ENCODE measurements around the gene PUM2. TPM values are rescaled to one million over a fixed set of nuclear protein-coding genes. Genes with fewer than 3 reads are reported as not detected.

The PUM2 gene
- total and polyA plus RNA-seq, 2 of the 13 experiments (the other 11 are each of a cell fraction or from before 2014, with no cell fraction given): 69.6 to 69.8 TPM

DNA sequence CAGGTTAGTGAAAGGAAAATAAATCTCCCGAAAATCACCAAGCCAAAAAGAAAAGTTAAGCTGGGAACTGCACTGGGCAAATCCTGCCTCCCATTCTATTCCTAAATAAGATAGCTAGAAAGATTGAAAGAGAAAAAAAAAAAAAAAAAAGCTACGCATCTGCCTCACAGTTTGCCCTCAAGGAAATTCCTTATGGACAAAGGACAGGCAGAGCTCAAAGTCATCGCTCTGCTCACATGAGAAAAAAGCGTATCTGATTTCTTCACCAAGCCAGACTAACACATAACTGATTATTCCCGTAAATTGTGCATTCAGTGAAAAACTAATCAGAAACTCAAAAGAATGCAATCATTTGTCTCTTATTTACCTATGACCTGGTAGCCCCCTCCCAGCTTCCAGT, 50.0 kb downstream of the PUM2 start:
- no peak for DNase-seq (ENCODE audit: low spot score)
- no peaks in the 10 kb centered on the region for H3K9me3 ChIP-seq (ENCODE audit: low read length)
- H3K4me1 ChIP-seq (ENCODE audit: insufficient read depth, low read length): no peaks in the 10 kb centered on the region
- H3K4me3 ChIP-seq (replicated peaks in 1 of 3; ENCODE audit: insufficient read depth in 1 of 3, low read depth in 2 of 3, low read length in 3 of 3): no peak overlapping the region
- in situ Hi-C loops (cut with HindIII; ENCODE audit: extremely low pct_ligation_motif_present, low pct_unique_long_range_greater_than_20kb) (no loop called here), intact Hi-C loops (cut with micrococcal nuclease; ENCODE audit: unreplicated experiment) (no loop called here)
- H3K27me3 ChIP-seq (ENCODE audit: control insufficient read depth in 1 of 2, insufficient read depth in 2 of 2, low read length in 2 of 2): no peaks in the 10 kb centered on the region
- H2AFZ ChIP-seq (ENCODE audit: low read length): no peak overlapping the region
- ChIA-PET CTCF (ENCODE audit: low intra/inter-chr PET ratio, low total read pairs) (no interaction called here), POLR2A (no interaction called here)
- no peak overlapping the region for H3K9ac ChIP-seq (ENCODE audit: insufficient read depth, low read depth, low read length)
- WGBS (ENCODE audit: low lambda C conversion rate): 97% methylated on average over 5 of the region's 5 CpGs
- ATAC-seq: no peak
- TF ChIP-seq ARHGAP35 (CRISPR knock-in tag; IDR thresholded peaks at IDR 0.05; ENCODE audit: borderline replicate concordance) (no peak), ZNF282 (IDR thresholded peaks at IDR 0.05; ENCODE audit: partially characterized antibody) (no peak), BRD4 (CRISPR knock-in tag; IDR thresholded peaks at IDR 0.05) (no peak), CCAR2 (optimal IDR thresholded peaks at IDR 0.05; ENCODE audit: low read depth, low read length) (no peak), ZNF562 (CRISPR knock-in tag; IDR thresholded peaks at IDR 0.05; ENCODE audit: borderline replicate concordance) (no peak), MTA3 (CRISPR knock-in tag; IDR thresholded peaks at IDR 0.05) (no peak), CENPX (CRISPR knock-in tag; IDR thresholded peaks at IDR 0.05) (no peak)
- TF ChIP-seq, protein P1, sequence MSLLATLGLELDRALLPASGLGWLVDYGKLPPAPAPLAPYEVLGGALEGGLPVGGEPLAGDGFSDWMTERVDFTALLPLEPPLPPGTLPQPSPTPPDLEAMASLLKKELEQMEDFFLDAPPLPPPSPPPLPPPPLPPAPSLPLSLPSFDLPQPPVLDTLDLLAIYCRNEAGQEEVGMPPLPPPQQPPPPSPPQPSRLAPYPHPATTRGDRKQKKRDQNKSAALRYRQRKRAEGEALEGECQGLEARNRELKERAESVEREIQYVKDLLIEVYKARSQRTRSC (CRISPR knock-in tag; IDR thresholded peaks at IDR 0.05; ENCODE audit: low read depth): no peak
- TF ChIP-seq, protein P2, sequence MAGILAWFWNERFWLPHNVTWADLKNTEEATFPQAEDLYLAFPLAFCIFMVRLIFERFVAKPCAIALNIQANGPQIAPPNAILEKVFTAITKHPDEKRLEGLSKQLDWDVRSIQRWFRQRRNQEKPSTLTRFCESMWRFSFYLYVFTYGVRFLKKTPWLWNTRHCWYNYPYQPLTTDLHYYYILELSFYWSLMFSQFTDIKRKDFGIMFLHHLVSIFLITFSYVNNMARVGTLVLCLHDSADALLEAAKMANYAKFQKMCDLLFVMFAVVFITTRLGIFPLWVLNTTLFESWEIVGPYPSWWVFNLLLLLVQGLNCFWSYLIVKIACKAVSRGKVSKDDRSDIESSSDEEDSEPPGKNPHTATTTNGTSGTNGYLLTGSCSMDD (CRISPR knock-in tag; IDR thresholded peaks at IDR 0.05): no peak
- TF ChIP-seq, protein P3, sequence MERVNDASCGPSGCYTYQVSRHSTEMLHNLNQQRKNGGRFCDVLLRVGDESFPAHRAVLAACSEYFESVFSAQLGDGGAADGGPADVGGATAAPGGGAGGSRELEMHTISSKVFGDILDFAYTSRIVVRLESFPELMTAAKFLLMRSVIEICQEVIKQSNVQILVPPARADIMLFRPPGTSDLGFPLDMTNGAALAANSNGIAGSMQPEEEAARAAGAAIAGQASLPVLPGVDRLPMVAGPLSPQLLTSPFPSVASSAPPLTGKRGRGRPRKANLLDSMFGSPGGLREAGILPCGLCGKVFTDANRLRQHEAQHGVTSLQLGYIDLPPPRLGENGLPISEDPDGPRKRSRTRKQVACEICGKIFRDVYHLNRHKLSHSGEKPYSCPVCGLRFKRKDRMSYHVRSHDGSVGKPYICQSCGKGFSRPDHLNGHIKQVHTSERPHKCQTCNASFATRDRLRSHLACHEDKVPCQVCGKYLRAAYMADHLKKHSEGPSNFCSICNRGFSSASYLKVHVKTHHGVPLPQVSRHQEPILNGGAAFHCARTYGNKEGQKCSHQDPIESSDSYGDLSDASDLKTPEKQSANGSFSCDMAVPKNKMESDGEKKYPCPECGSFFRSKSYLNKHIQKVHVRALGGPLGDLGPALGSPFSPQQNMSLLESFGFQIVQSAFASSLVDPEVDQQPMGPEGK (CRISPR knock-in tag; IDR thresholded peaks at IDR 0.05): no peak
- H3K27ac ChIP-seq (ENCODE audit: extremely low read length, insufficient read depth, low read length): no peak overlapping the region
- no TSS peak for BruUV-seq (replicated peaks)
- peaks cover 36% of the 10 kb centered on the region for H3K79me2 ChIP-seq (ENCODE audit: insufficient read depth, low read length)
- no peak for FAIRE-seq
- H4K20me1 ChIP-seq (ENCODE audit: insufficient read depth, low read length): peaks cover 9% of the 10 kb centered on the region; the same call in 1 of the 2 replicates
- no peak overlapping the region for H3K4me2 ChIP-seq (ENCODE audit: low read depth, low read length)
- H3K36me3 ChIP-seq (replicated peaks in 1 of 2; ENCODE audit: control insufficient read depth in 1 of 2, insufficient read depth in 2 of 2, low read length in 2 of 2): peaks cover 33 to 81% of the 10 kb centered on the region in 2 experiments
